GM12892 (cell line): ENCODE results near the gene NRCAM.

Source experiments
- POLR2A ChIP-seq: IDR thresholded peaks from 2 replicates; pipeline ENCODE4 v1.6.1; 2011; ENCODE audit warnings: low read depth, low read length, control low read depth
- POLR2AphosphoS5 ChIP-seq: IDR thresholded peaks from 2 replicates; pipeline ENCODE4 v1.6.1; 2011; ENCODE audit warnings: low read depth, low read length, control low read depth
- TAF1 ChIP-seq: IDR thresholded peaks from 2 replicates; pipeline ENCODE4 v1.6.1; 2011; ENCODE audit warnings: low read depth, mild to moderate bottlenecking, control low read depth, low read length, borderline replicate concordance

- TF ChIP-seq TAF1 (no peak), POLR2A (no peak), POLR2AphosphoS5 (no peak)
Measured at GRCh38 chr7:108136191-108136688, 320.0 kb downstream of the NRCAM start.
